Measurements from ENCODE around the gene PNCK. TPM values are rescaled to one million over a fixed set of nuclear protein-coding genes. Genes with fewer than 3 reads are reported as not detected.
"Not testable (repeated sequence)": the region's sequence is repeated elsewhere in the genome, so short reads cannot be mapped to it uniquely, and the experiment has no call there.

PNCK gene
- polyA plus RNA-seq, 3 donors: 8.3 to 12.7 (median 10.2) TPM

DNA sequence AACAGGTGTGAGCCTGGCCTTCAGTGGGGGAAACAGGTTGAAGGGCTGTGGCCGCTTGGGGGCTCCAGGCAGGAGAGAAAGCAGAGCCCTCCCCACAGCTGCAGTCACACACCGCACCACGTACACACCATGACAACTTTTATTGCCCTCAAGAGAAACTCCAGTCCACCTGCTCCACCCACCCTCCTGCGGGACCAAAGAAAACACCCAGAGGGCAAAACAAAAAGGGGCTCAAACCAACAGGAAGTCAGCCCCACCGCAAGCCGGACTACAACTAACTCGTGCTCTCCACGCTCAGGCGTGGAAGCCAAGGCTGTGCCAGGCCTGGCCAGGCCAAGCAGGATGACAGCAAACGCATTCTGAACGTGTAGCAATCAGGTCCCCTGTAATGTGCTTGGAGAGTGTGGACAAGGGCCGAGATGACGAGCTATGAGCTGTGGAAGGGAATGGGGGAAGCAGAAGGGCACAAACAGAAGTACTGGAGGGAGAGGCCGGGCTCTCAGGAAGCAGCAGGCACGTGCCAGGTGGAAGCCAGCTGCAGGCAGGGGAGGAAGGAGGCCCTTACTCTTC, 26.8 kb upstream of the PNCK start:
- no peak for DNase-seq

DNA sequence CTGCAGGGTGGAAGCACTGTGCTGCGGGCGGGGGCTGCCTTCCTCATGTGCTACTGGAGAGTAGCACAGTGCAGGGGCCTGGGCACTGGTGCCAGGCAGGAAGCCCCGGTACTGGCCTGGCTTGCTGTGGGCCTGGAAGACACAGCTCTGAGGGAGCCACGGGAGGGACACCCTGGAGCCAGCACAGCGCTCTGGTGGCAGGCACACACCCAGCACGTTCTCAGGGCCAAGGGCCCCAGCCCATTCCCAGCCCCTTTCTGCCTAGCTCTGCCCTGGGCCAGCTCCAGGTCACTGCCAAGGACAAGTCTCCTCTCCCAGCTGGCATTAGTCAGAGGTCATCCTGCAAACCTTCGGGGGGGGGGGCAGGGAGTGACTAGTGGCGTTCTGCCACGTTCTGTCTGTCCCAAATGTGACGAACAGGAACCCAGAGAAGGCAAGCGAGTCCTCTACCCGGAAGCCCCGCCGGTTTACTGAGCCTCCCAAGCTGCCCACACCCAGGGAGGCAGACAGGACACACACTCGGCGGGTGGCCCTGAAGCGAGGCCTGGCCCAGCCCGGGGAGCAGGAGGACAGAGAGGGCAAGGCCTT, 26.3 kb upstream of the PNCK start:
- DNase-seq: not testable (repeated sequence)

DNA sequence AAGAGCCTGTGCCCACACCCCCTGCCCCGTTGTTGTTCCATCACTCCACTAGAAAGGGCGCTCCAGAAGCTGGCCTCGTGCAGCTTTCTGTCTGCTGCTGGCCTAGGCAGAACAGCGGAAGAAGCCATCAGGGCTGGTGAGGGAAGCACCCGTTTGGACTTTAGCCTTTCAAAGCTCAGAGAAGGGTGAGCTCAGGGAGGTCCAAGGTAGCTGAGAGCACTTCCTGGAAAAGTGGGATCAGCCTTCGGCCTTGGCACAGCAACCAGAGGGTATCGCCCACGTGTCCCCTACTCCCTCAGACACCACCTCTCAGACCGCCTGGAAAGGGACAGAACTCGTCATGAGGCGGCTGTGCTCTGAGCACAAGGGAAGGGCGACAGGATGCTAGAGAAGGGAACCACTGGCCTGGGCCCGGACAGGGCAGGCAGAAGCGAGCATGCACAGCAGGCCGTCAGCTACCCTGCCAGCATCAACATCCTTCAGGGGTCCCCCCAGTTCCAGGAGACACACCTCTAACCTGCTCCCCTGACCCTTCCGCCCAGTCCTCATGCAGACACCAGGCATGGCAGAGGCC, 25.7 kb upstream of the PNCK start:
- not testable (repeated sequence) for DNase-seq

GRCh38 chrX:153697924-153698865, 24.6 kb upstream of the PNCK start:
- no peak for DNase-seq

GRCh38 chrX:153696986-153697722, 23.5 kb upstream of the PNCK start:
- not testable (repeated sequence) for DNase-seq

- not testable (repeated sequence) for DNase-seq
These were observed 22.9 kb upstream of the PNCK start for GRCh38 chrX:153696538-153696937.

GRCh38 chrX:153696100-153696499, 22.5 kb upstream of the PNCK start:
- no peak for DNase-seq

DNA sequence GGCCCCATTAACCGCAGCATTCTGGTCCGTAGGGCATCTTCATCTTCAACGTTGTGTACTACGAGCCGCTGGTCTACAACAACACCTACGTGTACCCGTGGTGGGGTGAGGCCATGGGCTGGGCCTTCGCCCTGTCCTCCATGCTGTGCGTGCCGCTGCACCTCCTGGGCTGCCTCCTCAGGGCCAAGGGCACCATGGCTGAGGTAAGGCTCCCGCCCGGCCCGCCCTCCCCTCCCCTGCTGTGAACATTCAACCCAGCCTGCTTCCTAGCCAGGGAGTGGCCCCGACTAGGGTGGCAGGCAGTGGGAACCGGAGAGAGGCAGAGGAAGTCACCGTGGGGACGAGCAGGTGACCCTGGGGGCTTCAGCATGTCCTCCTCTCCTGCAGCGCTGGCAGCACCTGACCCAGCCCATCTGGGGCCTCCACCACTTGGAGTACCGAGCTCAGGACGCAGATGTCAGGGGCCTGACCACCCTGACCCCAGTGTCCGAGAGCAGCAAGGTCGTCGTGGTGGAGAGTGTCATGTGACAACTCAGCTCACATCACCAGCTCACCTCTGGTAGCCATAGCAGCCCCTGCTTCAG, 21.2 kb upstream of the PNCK start:
- DNase-seq: no peak

GRCh38 chrX:153694256-153694655, 20.6 kb upstream of the PNCK start:
- DNase-seq: not testable (repeated sequence)

- no peak for DNase-seq
These were observed 19.8 kb upstream of the PNCK start for GRCh38 chrX:153693216-153694086.

GRCh38 chrX:153692611-153693156, 19.1 kb upstream of the PNCK start:
- no peak for DNase-seq

- DNase-seq: no peak
These were observed 18.4 kb upstream of the PNCK start for GRCh38 chrX:153692003-153692402.

- DNase-seq: not testable (repeated sequence)
These were observed 17.6 kb upstream of the PNCK start for GRCh38 chrX:153691032-153691827.

DNA sequence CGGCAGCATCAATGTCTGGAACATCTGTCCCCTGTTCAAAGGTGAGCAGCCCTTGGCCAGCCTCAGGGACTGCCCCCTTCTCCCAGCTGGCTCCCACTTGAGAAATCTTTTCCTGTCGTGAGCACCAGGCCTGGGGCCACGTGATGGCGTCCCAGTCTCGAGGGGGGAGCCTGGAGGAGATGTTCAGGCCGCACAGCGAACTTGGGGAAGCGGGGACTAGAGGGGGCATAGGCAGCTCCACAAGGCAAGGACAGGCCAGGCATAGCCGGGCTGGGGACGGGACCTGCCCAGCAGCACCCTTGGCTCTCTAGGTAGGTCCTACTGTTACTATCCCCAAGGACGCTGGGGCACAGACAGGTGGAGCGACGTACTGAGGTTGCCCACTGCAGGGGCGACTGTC, 16.9 kb upstream of the PNCK start:
- DNase-seq: no peak

GRCh38 chrX:153689654-153690465, 16.2 kb upstream of the PNCK start:
- no peak for DNase-seq

DNA sequence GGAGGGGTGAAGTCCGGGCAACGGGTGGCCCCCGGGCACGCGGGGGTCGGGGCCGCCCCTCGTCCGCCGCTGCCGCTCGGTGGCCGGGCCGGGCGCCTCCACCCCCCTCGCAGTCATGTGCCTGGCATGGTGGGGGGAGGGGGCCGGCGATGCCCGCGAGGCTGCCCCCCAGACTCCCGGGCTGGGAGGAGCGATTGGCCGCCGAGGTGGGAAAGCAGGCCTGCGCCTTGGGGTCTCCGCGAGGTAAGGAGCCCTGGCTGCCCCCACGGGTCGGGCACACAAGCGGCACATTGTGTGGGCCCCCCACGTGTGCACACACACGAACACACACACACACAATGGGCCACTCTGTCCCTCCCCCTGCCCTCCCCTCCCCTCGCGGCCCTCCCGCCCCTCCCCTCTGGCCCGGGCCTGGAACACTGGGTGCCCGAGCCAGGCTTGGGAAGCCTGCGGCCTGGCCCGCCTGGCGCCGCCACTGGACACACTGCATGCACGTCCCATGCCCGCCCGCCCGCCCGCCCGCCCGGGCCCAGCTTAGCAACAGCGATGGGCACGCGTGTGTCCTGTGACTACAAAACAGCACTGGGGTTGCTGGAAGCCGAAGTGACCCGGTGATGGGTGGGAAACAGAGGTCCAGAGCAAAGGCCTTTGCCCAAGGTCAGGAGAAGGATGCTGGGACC, 15.4 kb upstream of the PNCK start:
- no peak for DNase-seq

GRCh38 chrX:153688506-153688905, 14.9 kb upstream of the PNCK start:
- no peak for DNase-seq

DNA sequence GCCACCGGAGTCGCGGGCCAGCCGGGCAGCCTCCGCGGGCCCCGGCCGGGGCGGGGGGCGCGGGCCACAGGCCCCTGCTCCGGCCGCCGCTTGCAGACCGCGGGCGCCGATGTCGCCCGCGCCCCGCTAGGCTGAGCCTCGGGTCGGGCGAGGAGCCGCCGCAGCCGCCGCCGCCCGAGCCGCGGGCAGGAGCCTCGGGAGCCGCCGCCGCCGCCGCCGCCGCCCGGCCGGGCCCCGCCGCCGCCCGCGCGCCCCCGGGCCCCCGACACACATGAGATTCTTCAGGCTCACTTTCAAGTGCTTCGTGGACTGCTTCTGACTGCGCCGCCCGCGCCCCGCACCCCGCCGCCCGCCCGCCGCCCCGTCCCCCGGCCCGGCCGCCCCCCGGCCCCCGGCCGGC, 14.5 kb upstream of the PNCK start:
- no peak for DNase-seq

All from renal pelvis (tissue), 4 donors.